ENCODE measurements around the gene TMX2.

DNA sequence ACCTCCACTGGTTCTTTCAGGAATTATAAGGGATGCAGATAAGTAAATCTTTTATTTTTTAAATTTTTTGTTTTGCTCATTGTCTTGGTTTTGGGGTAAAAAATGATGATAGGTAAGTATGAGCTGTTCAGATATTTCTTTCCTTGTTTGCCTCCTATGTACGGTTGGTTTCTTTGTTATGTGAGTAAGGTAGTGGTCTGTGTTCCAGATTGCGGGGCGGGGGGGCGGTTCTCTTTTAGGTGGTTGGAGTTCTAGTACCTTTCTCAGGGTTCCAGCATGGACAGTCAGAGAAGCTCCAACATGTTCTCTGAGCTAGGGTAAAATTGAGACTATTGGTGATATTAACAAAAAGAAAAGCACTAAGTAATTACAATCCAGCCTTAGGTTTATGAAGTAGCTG, 51.6 kb downstream of the TMX2 start:
- TF ChIP-seq, protein P1, sequence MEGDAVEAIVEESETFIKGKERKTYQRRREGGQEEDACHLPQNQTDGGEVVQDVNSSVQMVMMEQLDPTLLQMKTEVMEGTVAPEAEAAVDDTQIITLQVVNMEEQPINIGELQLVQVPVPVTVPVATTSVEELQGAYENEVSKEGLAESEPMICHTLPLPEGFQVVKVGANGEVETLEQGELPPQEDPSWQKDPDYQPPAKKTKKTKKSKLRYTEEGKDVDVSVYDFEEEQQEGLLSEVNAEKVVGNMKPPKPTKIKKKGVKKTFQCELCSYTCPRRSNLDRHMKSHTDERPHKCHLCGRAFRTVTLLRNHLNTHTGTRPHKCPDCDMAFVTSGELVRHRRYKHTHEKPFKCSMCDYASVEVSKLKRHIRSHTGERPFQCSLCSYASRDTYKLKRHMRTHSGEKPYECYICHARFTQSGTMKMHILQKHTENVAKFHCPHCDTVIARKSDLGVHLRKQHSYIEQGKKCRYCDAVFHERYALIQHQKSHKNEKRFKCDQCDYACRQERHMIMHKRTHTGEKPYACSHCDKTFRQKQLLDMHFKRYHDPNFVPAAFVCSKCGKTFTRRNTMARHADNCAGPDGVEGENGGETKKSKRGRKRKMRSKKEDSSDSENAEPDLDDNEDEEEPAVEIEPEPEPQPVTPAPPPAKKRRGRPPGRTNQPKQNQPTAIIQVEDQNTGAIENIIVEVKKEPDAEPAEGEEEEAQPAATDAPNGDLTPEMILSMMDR (IDR thresholded peaks at IDR 0.05; ENCODE audit: insufficient read depth, low read length, poor library complexity, severe bottlenecking): no peak
- TF ChIP-seq EZH2phosphoT487 (conservative IDR thresholded peaks at IDR 0.05; ENCODE audit: low read length): no peak

Data from SU-DHL-6 (cell line).